Amygdala (tissue), 56 donors: ENCODE results near the gene TRIM73.
"Not testable (repeated sequence)": the region's sequence is repeated elsewhere in the genome, so short reads cannot be mapped to it uniquely, and the experiment has no call there.

Experiments
- DNase-seq, 56 donors: peaks; one replicate each; lab custom pipeline; 2025; lab: John Stamatoyannopoulos, UW

Gene TRIM73

DNA sequence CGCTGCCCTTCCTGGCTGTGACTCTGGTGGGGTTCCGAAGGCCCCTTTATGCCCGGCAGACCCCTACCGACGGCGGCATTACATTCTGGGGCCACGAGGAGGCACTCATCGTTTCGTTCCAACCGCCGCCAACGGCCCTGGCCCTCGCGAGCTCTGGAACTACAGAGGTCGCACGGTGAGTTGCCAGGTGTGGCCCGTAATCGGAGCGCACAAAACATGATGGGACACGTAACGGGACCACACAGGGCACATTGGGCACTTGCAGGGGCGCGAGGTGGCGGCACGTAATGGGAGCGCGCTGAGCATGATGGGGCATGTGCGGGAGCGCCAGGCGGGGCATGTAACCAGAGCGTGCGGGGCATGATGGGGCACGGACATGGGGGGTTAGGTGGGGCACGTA, at the start of gene TRIM73:
TRIM73 (plus strand) TSS at position 301 of the 400 bp plus-strand sequence. CDS start 3,305 bp downstream, outside the sequence.
- DNase-seq: not testable (repeated sequence)

- not testable (repeated sequence) for DNase-seq
Observed at GRCh38 chr7:75358671-75359541, 36.5 kb upstream of the TRIM73 start.

DNA sequence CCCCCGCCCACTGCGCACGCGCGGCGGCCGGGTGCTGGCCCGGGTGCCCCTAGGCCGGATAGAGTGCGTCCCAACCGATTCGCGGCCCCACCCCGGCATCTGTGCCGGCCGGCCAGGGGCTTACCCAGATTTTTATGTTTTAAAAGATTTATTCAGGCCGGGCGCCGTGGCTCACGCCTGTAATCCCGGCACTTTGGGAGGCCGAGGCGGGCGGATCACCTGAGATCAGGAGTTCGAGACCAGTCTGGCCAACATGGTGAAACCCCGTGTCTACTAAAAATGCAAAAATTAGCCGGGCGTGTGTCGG, 35.9 kb upstream of the TRIM73 start:
- not testable (repeated sequence) for DNase-seq

GRCh38 chr7:75364079-75364478, 31.4 kb upstream of the TRIM73 start:
- not testable (repeated sequence) for DNase-seq

DNA sequence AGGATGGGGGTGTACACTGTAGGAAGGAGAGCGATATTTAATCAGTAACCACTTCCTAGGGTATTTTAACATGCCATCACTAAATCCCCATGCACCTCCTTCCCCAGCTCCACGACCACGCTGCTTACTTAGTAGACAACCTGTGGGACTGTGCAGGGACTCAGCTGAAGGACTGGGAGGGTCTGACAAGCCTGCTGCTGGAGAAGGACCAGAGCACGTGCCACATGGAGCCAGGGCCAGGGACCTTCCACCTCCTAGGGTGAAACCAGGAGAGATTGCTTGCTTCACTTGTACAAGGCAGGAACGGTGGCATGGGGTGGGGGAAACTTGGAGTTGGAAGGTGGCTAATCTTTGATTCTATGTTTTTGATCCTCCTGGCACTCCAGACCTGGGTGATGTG, 28.8 kb upstream of the TRIM73 start:
- DNase-seq: not testable (repeated sequence)

DNA sequence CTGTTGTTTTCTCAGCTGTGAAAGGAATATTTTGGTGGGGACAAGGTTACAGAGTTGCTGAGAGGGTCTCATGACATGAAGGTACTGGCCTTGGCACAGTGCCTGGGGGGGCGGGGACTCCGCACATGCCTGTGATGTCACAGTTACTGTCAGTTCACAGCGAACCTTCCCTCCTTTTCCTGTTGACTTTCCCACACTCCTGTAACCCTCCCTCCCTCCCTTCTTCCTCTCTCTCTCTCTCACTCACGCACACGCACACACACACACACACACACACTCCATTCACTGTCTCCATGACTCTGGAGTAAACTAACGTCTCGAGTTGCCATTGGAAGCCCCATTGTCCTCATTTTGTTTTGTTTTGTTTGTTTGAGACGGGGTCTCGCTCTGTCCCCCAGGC, 28.1 kb upstream of the TRIM73 start:
- DNase-seq: not testable (repeated sequence)

GRCh38 chr7:75374144-75374518, 21.3 kb upstream of the TRIM73 start:
- DNase-seq: not testable (repeated sequence)

DNA sequence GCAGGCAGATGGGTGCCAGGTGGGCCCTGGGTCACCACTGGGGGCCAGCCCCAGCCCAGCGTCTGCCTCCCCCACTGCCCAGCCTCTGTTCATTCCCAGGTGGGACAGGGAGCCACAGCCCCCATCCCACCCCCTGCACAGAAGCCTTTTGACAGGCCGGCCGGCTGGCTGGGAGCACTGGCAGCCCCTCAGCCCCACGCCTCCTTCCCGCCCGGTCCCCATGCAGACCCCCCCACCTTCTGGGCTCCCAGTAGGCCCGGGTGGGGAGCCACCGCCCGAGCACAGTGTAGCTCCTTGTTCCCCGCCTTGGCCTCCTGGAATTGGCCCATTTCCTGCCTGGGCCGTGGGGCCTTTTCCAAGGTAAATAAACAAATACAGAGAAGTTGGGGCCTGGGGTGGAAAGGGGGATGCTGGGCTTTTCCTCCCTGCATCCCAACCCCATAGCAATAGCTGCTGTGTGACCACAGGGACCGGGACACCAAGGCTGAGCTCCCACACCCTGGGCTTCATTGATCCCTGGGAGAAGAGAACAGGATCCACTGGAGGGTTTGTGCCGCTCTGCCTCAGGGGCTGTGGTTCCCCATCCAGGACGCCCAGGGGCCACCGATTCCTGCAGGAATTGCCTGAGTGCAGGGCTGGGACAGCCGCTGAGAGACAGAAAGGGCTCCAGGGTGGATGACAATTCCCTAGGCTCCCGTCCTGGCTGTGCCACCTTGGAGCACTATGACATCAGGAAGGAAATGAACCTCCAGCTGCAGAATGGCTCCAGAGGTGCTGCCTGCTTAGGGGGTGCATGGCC, 20.7 kb upstream of the TRIM73 start:
- DNase-seq: not testable (repeated sequence)

GRCh38 chr7:75393194-75393593, 2.2 kb upstream of the TRIM73 start:
- DNase-seq: not testable (repeated sequence)

GRCh38 chr7:75397865-75398264, 2.4 kb downstream of the TRIM73 start:
- not testable (repeated sequence) for DNase-seq

DNA sequence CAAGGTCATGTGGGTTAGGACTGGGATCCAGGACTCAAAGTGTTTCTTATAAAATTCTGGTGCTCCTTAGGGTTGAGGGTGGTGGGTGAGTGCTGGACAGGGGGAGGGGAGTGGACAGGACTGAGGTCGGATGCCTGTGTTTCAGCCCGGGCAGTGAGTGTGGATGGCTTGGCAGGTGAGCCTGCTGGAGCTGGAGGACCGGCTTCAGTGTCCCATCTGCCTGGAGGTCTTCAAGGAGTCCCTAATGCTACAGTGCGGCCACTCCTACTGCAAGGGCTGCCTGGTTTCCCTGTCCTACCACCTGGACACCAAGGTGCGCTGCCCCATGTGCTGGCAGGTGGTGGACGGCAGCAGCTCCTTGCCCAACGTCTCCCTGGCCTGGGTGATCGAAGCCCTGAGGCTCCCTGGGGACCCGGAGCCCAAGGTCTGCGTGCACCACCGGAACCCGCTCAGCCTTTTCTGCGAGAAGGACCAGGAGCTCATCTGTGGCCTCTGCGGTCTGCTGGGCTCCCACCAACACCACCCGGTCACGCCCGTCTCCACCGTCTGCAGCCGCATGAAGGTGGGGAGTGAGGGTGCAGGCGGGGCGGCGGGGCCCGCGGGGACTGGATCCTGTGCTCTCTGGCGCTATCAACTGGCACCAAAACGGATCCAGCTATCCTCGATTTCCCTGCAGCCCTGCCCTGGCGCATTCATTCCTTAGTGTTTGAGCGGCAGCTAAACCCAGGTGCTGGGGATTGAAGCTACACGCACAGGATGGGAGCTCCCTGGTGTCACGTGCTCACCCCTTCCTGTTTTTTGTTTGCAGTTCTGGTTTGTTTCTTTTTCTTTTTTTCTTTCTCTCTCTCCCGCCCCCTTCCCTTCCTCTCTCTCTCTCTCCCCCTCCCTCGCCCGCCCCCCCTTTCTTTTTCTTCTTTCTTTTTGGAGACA, 3.6 kb downstream of the TRIM73 start:
- DNase-seq: not testable (repeated sequence)

DNA sequence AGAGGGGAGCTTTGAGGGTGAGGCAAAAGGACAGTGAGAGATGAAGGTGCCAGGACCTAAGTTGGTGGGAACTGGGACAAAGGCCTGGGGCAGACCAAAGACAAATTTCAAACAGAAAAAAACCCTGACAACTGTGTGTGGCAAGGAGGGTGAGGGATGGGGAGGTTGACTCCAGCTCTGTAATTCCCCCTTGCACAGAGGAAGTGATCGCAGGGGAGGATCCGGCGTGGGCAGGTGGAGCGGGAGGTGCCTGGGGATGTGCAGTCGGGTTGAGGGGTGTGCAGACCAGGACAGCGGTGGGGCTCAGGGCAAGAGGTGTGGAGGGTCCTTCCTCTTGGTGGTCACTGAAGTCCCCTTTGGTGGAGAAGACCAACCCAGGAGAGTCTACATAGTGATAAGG, 5.1 kb downstream of the TRIM73 start:
- not testable (repeated sequence) for DNase-seq

GRCh38 chr7:75403455-75404443, 8.3 kb downstream of the TRIM73 start:
- DNase-seq: not testable (repeated sequence)

GRCh38 chr7:75404663-75405062, 9.2 kb downstream of the TRIM73 start:
- DNase-seq: not testable (repeated sequence)

DNA sequence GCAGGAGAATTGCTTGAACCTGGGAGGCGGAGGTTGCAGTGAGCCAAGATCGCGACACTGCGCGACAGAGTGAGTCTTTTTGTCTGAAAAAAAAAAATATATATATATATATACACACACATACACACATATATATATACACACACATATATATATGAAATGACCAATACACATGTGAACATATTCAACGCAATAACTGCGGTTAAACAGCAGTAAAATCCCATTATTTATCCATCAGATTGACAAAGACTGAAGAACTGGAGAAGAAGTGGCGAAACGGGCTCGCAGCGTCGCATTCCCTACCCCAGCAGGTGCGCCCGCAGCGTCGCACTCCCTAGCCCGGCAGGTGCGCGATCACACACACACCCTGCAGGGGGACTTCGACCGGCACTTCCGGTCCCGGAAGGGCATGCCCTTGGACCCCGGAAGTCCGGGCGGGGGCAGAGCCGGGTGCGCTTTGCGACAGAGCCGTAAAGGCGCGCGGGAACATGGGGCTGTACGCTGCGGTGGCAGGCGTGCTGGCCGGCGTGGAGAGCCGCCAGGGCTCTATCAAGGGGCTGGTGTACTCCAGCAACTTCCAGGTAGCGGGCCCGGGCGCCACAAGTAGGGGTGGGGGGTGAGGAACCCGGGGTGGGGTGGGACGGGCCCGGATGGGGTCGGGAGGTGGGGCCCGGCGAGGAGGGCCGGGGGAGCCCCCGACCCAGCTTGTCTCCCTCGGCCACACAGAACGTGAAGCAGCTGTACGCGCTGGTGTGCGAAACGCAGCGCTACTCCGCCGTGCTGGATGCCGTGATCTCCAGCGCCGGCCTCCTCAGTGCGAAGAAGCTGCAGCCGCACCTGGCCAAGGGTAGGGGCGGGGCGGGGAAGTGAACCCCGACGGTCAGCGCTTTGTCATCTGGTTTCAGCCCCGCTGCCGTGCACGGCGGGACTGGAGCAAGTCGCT, 14.7 kb downstream of the TRIM73 start:
- DNase-seq: not testable (repeated sequence)

GRCh38 chr7:75410823-75411173, 15.4 kb downstream of the TRIM73 start:
- DNase-seq: not testable (repeated sequence)

- DNase-seq: not testable (repeated sequence)
Observed at GRCh38 chr7:75414204-75414603, 18.8 kb downstream of the TRIM73 start.
